ENCODE data around the gene MAP3K7CL. TPM values are rescaled to one million over a fixed set of nuclear protein-coding genes. Genes with fewer than 3 reads are reported as not detected.
A peak's percentile ranks its signal among the peaks of the same experiment; 100 is the strongest.

The MAP3K7CL gene
- total RNA-seq, 1 donor from 2014 or later, result 115 TPM

DNA sequence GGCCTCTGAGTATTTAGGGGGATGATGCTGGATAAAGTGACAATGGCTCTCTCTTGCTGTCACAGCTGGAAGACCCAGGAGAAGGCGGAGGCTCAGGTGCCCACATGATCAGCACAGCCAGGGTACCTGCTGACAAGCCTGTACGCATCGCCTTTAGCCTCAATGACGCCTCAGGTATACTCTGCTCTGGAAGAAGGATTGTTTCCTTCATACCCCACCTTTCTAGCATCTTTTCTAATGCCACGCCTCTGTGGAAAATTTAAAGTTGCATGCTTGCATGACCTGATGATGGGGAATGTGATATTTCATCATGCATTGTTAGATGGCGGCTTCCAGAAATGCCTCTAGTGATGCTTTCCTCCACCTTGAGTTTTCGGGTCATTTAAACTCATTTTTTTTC lies 2.8 kb downstream of the MAP3K7CL start:
- DNase-seq (ENCODE audit: low read depth), result no peak

DNA sequence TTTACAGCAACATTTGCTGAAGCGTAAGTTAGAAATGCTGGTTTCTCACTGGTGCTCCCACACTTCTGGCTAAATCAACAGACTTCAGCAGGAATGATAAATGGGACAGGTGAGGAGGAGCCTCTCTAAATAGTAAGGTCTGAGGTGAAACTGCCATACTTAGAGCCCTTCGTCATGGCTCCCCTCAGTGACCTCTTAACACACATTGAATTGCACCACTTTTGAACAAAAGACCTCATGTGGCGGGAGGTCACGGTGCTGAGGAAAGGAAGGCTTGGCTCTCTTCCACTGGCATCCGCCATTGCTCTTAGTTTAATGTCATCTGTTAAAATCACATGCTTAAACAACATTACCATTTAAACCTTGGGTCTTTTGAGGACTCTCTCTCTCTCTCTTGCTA lies 3.4 kb downstream of the MAP3K7CL start:
- DNase-seq (ENCODE audit: low read depth), result no peak

DNA sequence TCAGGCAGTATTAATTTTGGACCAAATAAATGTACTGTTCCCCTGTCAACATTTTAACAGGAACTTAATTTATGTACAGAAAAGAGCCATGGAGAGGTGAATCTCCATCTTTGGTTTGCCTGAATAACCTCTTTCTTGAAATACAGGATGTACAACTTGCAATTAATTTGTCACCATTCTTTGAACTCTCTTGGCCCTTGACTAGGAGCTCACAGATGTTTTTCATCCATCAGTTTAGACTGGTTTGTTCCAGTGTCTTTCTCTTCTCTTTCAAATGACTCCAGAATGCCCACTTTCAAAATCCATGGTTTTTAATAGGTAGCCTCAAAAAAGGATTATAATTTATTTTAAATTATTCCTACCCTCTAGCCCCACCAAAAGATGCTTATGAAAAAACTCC lies 5.0 kb downstream of the MAP3K7CL start:
- no peak for DNase-seq (ENCODE audit: low read depth)

DNA sequence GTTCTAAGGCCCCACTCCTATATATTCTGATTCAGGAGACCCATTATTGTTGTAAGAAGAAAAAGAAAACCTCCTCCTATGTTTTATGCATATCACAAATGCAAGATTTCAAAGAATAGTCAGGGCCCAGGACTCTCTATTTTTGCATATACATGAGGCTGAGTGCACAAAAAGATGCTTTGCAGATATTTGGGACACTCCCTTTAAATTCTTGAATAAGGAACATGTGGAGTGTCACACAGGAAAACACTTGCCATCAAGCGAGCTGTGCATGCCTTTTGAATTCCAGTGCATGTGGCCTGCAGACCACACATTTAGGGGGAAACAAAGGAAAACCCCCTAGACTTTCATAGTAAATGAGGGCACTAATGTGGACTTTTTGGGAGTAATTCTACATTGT lies 5.6 kb downstream of the MAP3K7CL start:
- no peak for DNase-seq (ENCODE audit: low read depth)

DNA sequence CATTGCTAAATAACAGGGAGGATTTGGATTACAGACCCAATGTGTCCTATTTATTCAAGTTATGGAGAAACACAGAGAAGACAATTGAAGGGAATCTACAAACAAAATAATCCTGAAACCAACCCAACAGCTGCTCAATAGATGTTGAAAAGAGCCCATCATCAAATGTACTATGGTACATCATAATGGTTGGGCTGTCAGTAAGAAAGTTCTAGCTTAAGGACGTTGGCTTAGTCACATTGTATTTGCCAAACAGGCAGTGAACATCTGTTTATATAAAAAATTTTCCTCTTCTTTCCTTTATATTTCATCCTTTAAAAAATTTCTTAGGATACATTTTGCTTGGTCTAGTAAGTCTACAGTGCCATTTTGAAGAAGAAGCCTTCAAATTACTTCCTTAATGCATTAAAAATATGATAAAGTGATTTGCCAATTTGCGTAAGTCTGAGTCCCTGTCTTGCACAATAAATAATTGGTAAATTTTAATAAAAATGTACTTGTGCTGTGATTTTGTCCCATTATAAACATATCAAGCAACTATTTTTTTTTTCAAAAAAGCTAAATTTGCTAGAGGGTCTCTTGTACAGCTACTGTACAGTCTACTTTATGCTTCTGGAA lies 14.4 kb downstream of the MAP3K7CL start:
- DNase-seq (ENCODE audit: low read depth), result peak; percentile 58

DNA sequence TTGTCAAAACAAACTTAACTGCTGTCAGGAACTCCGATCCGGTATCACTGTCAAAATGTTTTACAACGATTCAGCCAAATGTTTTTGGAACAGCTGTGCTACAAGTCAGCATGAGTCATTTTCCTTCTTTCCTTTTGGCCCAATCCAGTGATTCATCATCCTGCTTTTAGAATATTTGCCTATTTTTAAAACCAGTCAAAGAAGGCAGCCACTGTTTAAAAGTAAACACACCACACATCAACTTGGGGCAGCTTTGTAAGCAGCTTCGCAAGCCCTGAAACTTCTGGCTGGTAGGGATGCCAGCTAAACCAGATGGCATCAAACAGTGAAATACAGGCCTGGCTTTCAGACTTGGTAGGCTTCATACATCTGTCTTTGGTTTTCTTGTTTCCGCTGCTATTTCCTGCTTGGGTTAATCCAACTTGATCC lies 14.9 kb downstream of the MAP3K7CL start:
- DNase-seq (ENCODE audit: low read depth), result peak; percentile 99

DNA sequence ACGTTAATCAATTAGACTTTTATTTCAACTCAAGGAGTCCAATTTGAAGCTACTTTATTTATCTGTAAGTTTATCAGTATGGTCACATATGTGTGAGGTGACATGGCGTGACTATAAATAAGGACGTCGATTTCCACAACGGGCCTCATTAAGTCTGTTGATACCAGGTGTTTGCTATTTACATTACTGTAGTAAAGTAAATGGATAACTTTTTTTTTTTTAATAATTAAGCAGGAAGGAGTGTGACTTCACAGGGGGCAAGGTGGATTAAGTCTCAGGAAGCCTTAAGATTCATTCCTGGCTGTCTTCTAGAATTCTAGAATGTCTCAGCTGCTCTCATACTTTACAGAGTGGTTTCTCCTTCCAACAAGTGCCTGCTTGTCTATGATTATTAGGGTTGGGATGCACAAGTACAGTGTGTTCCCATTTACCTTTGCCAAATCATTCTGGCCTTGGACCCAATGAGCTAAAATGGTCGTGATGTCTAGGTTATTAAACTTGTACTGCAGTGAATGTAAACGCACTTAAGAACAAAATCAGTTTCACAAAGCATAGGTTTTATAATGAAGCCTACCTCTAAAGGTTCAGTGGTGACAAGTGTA lies 15.5 kb downstream of the MAP3K7CL start:
- peak; percentile 49 for DNase-seq (ENCODE audit: low read depth)

DNA sequence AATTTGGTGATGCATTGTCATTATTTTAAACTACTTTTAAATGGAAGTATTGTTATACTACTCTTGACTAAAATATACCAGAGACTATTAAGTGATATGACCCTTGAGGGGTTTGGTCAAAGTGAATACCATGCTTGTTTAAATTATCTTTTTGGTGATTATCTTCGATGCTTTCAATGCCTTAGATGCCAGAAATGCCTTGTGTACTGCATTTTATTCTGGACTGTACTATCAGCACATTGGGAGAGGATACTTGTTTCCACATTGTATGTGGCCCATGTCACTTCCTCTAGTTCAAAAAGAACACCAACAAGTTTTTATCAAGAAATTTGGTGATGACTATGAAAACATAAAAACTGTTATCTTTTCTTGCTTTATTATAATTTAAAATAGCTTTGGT lies 16.3 kb downstream of the MAP3K7CL start:
- no peak for DNase-seq (ENCODE audit: low read depth)

DNA sequence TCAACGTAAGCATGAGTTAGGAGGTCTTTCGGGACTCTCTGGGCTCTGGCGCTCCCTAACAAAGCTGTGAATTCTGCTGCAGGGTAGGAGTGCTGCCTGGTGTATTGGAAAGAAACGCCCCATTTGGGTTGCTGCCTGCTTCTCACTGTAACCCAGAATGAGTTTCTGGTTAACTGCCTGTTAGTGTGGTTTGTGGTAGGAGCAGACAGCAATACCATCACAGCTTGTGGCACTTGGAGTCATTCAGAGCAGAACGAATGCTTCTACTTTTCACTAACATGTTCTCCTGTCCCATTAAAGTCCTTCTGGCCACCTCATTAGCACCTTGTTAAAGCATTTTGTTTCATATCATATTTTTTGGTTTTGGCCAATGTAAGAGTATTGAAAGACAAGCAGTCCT lies 18.1 kb downstream of the MAP3K7CL start:
- peak; percentile 96 for DNase-seq (ENCODE audit: low read depth)

DNA sequence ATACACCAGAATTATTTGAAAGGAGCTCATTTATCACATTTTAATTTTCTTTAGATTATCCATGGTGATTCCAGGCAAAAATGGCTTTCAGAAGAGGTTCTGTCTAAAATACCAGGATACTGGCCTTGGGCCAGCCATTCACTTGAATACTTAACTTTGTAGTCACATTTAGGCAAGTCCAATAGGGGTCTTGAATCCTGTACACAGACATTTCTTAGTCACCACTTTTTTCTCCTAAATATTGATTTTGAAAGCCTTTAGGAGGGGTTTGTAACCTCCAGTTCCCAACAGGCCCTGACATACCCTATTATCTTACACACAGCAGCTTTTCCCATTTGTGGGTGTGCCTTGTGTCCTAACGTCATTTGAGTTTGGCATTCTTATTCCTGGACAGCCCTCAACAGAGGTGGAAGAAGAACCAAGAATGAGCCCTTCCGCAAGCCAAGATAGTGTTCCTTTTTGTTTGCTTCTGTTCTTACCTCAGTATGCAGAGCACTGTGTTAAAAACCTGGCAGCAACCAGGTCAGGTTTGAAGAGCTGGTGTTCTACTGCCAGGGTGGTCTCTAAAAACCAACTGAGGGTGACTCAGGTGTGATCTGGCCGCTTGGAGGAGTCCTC lies 19.5 kb downstream of the MAP3K7CL start:
- no peak for DNase-seq (ENCODE audit: low read depth)

DNA sequence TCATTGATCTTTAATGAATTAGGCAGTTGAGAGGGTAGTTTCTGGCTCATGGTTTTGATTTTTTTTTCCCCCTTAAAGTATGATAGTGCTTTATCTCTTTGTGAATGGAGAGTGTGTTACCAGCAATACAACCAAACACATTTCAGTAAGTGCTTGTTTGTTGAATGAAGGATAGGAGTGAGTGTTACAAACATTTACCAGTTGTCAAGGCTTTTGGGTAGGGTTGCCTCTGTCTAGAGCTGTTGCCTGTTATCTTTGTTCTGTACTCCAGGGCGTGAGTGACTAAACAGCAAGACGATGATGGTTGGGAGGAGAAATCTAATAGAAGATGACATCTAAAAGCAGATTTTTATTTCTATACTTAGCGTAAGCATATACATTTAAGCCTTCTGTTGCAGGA lies 21.5 kb downstream of the MAP3K7CL start:
- DNase-seq (ENCODE audit: low read depth), result no peak

DNA sequence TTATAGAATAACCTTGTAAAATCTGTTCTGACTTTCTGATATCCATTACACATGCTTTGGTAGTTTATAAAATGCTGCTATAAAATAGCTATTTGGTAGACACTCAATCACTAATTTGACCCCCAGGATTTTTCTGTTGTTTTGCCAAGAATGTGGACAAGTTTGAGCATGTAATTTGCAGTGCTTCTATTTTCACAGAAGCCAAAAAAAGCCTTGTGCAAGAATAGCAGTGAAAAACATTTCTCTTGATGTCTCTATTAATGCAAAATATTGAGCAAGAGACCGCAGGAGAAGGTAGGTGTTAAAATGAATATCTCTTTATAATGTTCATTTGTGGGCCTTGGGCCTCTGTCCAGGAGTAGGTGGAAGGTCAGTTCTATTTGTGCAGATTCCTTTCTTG lies 22.5 kb downstream of the MAP3K7CL start:
- DNase-seq (ENCODE audit: low read depth), result no peak

DNA sequence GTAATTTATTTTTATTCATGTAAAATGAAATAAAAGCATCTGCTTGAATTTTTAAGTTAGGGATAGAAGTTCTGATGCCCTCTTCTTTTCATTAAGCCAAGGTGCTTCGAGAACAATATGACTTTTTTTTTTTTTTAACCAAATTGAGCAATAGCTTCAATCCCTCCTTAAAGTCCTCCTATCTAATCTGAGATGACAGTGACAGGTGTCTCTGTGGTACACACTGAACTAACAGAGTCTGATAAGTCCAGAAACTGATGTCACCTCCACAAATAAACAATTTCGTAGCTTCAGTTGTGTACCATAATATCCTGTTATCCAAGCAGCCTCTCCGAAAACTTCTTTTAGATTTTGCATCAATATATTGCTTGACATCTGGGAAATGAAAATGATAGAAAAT lies 23.8 kb downstream of the MAP3K7CL start:
- DNase-seq (ENCODE audit: low read depth), result peak; percentile 82

DNA sequence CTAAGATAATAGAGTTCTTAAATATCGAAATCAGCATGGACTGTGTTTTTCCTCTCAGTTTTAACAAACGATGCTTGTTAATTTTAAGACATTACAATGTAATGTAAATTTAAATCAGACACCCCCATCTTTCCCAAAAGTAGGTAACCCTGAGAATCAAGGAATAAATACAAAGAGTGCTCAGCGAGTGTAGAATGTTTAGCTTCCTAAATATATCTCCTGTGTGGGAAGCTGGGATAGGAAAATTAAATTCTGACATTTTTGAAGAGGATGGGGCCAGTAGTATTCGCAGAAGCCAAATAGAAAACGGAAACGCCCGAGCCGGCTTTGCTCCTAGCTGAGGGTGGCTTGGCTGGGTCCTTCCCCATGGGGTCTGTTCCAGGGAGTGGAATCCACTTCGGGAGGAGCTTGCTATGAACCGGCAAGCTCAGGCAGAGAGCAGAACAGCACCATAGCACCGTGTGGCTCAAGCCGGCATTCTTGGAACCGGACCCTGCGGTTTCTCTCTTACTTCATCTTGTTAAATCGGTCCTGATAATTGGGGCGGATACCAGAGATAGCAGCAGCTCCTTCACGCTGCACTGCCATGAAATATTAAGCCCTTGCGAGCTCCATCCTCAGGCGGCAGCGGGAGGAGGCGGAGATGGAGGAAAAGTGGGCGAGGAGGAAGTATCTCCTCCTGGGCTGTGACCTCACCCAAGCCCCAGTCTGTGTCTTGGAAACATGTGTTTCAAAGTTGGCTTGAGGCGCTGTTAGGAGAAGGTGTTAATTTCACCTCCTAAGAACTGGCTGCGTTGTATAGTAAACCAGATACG lies 24.9 kb downstream of the MAP3K7CL start:
- peak; percentile 87 for DNase-seq (ENCODE audit: low read depth)

DNA sequence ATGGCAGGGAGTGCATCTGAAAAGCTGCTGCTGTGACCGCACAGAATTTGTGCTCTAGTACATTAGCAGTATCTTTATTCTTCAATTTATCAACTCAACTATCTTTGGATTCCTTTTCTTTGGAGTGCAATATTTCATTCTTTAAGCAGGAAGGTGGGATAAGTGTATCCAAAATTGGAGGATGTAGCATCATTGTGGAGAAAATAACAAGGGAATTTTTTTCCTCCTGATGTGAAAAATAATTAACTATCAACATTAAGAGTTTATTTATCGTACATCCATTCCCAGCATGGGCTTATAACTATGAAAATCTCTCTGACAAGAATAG lies 25.5 kb downstream of the MAP3K7CL start:
- no peak for DNase-seq (ENCODE audit: low read depth)

DNA sequence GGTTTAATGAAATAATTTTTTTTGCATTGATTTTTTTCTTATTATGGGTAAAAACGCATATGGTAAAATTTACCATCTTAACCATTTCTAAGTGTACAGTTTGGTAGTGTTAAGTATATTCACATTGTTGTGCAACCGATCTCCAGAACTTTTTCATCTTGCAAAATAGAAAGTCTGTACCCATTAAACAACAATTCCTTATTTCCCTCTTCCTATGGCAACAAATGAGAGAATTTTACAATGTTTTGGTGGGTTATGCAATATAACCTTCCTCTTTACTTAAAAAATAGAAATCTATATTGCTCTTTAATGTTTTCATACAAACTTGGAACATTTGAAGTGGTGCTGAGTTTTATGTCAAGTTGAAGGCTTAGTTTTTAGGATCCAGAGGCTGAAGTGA lies 26.6 kb downstream of the MAP3K7CL start:
- DNase-seq (ENCODE audit: low read depth), result no peak

DNA sequence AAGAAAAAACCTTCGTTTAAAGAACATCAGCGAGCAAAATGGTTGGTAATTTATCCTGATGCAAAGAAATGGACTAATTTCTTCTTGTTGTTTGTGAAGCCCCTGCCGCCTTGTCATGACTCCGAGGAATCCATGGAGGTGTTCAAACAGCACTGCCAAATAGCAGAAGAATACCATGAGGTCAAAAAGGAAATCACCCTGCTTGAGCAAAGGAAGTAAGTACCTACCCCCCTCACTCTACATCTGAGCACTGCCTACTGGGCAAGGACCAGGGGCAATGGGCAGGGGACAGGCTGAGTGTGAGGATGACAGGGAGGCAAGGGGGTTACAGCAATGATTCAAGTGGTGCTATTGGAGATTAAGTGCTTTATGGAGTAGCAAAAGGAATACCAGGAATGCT lies 29.4 kb downstream of the MAP3K7CL start:
- no peak for DNase-seq (ENCODE audit: low read depth)

DNA sequence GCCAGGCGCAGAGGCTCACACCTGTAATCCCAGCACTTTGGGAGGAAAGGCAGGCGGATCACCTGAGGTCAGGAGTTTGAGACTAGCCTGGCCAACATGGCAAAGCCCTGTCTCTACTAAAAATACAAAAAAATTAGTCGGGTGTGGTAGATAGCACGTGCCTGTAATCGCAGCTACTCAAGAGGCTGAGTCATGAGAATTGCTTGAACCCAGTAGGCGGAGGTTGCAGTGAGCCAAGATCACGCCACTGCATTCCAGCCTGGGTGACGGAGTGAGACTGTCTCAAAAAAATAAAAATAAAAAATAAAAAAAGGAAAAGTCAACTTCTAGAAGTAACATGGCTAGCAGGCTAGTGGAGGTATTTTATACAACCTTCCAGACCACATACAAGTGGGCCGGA lies 32.4 kb downstream of the MAP3K7CL start:
- peak; percentile 81 for DNase-seq (ENCODE audit: low read depth)

DNA sequence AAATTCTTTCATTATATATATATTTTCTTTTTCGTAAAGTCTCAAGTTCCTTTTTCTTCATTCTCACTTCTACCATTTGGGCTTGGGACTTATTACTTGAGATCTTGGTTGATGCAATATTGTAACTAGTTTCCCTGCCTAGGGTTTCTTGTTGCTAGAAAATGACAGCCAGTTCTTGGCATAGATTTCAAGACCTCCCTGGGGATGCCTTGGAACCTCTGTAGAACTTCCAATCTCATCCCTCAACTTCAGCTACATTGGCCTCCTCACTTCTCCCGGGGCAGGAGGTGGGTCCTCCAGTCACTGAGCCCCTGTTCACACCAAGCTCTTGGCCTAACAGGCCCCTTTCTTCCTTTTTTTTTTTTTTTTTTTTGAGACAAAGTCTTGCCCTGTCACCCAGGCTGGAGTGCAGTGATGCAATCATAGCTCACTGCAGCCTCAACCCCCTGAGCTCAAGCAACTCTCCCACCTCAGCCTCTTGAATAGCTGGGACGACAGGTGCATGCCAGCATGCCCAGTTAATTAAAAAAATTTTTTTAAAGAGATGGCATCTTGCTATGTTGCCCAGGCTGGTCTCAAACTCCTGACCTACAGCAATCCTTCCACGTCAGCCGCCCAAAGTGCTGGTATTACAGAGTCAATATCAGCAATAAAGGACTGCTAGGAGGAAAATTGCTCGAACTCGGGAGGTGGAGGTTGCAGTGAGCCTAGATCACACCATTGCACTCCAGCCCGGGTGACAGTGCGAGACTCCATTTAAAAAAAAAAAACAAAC lies 33.1 kb downstream of the MAP3K7CL start:
- peak; percentile 36 for DNase-seq (ENCODE audit: low read depth)

DNA sequence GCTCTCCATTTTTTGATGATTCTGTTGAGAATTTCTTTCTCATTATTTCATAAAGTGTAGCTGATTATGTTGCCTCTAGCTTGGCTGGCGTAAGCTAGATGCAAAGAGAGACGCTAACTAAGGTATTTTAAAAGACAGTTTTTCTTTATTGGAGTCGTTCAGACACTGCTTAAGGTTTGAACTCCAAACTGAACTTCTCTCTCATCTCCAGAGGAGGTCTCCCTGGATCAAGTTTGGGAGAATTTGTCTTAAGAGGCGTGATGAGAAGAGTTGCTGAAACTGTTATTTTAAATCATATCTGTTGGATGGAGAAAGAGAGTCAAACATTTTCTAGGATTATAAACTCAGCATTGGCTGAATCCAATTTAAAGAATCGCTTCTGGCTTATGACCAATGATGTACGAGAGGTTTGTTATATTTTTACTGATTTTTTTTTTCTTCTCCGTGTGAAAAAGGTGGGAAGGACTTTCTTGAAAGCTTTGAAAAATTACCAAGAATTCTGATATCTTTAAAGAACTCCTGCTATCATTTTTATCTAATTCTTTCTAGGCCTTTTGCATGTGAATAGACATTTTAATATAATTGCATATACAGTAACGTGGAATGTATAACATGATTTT lies 34.0 kb downstream of the MAP3K7CL start:
- DNase-seq (ENCODE audit: low read depth), result peak; percentile 89

DNA sequence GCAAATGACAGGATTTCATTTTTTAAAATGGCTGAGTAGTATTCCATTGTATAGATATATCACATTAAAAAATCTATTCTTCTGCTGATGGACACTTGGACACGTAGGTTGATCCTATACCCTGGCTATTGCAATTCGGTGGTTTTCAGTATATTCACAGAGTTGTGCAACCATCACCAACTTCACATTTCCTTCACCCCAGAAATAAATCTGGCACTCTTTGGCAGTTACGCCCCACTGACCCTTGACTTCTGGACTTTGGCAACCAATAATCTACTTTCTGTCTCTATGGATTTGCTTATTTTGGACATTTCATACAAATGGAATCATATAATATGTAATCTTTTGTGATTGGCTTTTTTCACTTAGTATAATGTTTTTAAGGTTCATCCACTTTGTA lies 35.9 kb downstream of the MAP3K7CL start:
- no peak for DNase-seq (ENCODE audit: low read depth)
